ENCODE measurements around the gene DNASE1L3.

DNA sequence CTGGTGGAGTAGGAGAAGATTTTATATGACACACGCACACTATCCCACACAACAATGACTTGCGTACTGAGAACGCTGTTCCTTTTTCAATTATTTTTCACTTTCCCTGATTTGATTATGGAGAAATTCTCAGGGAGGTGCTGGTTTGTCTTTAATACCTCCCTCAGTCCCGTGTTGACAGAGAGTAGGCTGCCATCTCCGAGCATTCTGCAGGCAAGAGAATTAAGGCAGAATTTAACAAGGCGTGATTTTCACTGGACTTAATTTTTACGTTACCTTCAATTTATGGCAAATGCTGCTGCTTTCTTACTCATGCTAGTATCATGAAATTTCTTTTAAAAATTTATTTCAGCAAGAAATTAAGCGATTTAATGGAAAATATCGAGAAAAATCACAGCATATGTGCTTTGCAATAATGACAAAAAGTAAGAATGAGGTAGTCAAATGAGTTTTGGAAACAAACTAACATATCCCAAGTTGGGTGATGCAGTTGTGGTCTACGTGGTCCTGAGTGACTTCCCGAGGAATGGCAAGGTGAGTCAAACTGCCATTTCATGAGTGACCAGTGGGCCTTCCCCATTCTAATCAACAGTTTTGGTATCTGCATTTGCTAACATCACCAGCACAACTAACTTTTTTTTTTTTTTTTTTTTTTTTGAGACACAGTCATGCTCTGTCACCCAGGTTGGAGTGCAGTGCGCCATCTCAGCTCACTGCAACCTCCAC, 16.9 kb downstream of the DNASE1L3 start:
- TF ChIP-seq GATA2 (IDR thresholded peaks at IDR 0.05; ENCODE audit: low read depth, low read length) (no peak), GATA3 (IDR thresholded peaks at IDR 0.05; ENCODE audit: low read depth, low read length) (no peak)

Data from SH-SY5Y (cell line).